Right forelimb (tissue), 1 donor: Measurements from ENCODE around the gene GPNMB.

ENCODE experiments used
- DNase-seq: peaks from one replicate; pipeline ENCODE4 v3.0.0-alpha.2; 2018

The GPNMB gene

DNA sequence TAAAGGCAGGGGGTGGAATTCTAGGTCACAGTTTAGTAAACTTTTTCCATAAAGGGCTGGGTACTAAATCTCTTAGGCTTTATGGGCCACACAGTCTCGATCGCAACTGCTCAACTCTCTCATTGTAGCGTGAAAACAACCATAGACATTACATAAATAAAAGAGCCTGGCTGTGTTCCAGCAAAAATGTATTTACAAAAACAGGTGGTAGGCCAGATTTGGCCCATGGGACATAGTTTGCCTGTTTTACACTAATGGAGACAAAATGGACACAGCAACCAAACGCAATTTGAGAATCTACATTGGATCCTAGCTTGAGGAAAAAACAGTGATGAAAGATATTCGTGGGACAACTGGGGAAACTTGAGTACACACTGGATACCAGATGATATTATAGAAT, 29.3 kb downstream of the GPNMB start:
- DNase-seq = no peak

DNA sequence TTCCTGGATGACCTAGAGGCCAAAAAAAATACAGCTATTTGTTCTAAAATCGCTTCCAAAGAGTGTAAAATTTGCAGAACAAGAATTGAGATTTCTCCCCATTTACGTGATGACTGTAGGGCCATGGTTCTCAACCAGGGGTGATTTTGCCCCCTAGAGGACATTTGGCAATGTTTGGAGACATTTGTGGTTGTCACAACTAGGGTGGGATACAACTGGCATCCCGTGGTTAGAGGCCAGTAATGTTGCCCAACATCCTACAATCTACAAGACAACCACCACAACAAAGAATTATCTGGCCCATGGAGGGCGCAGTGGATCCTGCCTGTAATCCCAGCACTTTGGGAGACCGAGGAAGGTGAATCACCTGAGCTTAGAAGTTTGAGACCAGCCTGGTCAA, 29.8 kb downstream of the GPNMB start:
- no peak for DNase-seq

DNA sequence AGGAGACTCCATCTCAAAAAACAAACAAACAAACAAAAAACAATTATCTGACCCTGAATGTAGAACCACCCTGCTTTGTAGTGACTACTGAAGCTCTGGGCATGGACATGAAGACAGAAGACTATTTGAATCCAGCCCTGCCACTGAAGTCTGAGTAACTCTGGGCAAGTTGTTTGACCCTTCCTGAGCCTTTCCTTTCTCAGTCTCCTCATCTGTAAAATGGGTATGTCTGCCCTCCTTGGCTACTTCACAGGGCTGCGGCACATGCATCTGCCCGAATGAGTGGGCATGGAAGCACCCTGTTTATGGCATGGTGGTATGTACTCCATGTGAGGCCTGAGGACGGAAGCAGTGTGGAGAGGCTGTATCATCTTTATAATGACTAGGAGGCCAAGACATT, 30.4 kb downstream of the GPNMB start:
- DNase-seq = no peak

GRCh38 chr7:23277359-23277989, 30.9 kb downstream of the GPNMB start:
- no peak for DNase-seq

DNA sequence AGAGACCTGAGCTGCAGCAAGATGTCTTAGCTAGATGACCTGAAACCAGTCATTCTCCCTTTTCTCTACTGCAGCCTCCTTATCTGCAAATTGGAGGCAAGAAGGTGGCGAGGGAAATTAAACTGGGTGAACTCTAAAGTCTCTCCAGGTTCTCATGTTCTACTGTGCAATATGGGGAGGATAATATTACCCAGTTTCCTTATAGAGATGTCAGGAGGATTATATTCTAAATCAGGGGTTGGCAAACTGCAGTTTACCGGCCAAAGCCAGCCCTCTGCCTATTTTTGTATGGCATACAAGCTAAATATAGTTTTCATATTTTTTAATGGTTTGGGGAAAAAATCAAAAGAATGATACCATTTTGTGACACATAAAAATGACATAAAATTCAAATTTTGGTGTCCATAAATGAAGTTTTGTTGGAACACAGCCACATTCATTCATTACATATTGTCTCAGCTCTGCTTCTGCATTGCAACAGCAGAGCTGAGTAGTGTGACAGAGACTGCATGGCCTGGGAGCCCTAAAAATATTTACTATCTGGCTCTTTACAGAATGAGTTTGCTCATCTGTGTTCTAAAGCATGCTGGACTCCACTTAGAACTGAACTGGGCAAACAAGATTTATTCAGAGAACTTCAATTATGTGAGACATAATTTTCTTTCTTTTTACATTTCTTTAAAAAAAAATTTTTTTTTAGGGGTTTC, 33.4 kb downstream of the GPNMB start:
- DNase-seq = no peak

- DNase-seq = no peak
Measured at GRCh38 chr7:23283086-23283485, 36.5 kb downstream of the GPNMB start.

GRCh38 chr7:23284871-23285270, 38.3 kb downstream of the GPNMB start:
- no peak for DNase-seq

GRCh38 chr7:23285657-23286646, 39.4 kb downstream of the GPNMB start:
- no peak for DNase-seq

DNA sequence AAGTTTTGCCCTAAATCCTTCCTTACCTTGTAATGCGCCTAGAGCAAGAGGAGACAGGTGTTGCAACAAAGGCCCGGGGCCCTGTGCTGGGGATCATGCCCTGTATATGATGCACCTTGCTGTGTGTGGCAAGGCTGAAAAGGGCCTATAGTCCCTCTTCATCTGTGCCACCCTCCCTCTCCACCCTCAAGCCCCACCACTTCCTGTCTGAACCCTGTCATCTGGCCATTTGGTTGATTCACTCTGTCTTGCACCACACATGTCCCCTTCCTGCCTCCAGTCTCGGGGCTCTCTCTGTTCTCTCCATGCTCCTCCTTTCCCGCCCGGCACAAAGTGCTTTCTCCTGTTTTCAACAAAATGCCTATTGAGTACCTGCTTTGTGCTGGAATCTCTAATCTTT, 41.0 kb downstream of the GPNMB start:
- no peak for DNase-seq

DNA sequence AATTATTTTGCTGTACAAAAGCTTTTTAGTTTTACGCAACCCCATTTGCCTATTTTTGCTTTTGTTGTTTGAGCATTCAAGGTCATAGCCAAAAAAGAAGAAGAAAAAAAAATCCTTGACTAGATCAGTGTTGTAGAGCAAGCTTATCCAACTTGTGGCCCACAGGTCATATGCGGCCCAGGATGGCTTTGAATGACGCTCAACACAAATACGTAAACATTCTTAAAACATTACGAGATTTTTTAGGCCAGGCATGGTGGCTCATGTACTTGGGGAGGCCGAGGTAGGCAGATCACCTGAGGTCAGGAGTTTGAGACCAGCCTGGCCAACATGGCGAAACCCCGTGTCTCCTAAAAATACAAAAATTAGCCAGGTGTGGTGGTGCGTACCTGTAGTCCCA, 44.4 kb downstream of the GPNMB start:
- DNase-seq = no peak

GRCh38 chr7:23291957-23292560, 45.5 kb downstream of the GPNMB start:
- DNase-seq = no peak

GRCh38 chr7:23292623-23293022, 46.0 kb downstream of the GPNMB start:
- DNase-seq = no peak

DNA sequence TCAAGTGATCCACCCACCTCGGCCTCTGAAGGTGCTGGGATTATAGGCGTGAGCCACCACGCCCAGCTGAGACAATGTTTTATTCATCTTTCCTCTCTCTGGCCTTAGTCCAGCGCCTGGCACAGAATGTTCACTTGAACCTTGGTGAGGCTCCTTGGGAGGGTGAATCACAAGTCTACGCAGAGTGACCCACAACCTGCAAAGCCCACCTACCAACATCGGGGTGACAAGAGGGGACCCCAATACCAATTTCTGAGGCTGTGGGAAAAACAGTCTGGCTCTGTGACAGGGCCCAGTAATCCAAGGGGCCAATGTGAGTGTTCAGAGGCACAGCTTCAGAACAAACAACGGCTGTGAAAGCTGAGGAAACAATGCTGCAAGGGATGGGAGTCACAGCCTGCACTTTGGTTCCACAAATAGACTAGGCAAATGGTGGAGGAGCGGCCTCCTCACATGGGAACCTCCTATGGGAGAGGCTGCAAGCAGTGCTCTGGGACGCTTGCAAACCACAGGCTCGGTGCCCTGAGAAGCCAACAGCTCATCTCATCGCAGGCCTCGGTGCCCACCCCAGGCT, 47.0 kb downstream of the GPNMB start:
- DNase-seq = no peak

DNA sequence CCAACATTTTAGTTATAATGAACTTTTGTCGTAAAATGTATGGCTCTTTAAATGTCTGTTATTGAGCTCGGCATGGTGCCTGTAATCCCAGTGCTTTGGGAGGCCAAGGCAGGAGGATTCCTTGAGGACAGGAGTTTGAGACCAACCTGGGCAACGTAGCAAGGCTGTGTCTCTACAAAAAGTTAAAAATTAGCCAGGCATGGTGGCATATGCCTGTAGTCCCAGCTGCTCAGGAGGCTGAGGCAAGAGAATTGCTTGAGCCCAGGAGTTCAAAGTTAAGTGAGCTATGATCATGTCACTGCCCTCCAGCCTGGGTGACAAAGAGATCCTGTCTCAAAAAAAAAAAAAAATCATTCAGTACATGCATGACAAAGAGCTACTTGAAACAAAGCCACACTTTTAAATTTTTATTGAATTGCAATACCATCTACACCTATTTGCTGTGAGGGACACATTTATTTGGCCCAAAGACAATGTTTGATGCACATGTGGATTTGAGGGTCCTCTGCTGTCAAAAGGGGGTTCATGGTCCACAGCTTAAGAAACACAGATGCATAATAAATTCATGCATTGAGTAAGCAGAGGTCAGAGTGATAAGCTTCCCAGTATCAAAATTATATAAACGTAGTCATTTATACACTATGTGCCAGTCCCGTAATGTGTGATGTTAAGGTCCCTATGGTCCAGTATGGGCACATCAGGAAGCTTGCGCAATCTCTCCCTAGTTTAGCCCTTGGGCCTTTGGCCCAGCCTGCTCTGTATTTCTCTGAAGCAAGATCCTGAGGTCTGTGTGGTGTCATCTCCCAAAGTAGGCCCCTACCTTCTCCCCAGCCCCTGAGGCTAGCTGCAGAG, 48.2 kb downstream of the GPNMB start:
- no peak for DNase-seq

- DNase-seq = no peak
Measured at GRCh38 chr7:23295401-23295697, 48.8 kb downstream of the GPNMB start.

GRCh38 chr7:23298141-23298881, 51.7 kb downstream of the GPNMB start:
- peak; percentile 53 for DNase-seq

- DNase-seq = peak; percentile 96
Measured at GRCh38 chr7:23298885-23299769, 52.6 kb downstream of the GPNMB start, which contains the start of gene MALSU1. TSS of gene MALSU1 (plus strand) at chr7:23299339. CDS start at chr7:23299353, 14 bp downstream.

DNA sequence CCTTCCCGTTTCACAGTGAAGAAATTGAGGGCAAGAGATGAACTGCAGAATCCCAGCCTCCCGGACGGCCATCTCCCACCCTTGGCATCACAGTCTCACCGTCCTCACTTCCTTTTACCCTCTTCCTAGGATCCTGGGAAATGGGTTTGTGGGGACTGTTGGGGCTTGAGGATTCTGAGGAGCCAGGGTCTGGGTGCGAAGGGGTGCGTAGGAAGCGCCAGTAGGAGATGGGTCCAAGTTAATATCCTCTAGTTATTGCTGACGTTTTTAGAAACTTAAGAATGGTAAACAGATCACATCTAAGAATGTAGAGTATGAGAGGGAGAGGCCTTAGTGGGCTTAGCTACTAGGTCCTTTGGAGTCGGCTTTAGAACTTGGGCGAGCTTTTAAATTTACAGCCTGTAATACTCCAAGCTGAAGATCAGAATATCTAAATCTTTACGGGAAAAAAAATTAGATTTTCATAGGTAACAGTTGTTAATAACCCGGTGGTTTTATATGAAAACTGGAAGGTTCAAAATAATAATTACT, 53.3 kb downstream of the GPNMB start:
- DNase-seq = no peak

- no peak for DNase-seq
Measured at GRCh38 chr7:23306936-23307521, 60.5 kb downstream of the GPNMB start.
